Measurements from ENCODE around the gene DAB1.

DNA sequence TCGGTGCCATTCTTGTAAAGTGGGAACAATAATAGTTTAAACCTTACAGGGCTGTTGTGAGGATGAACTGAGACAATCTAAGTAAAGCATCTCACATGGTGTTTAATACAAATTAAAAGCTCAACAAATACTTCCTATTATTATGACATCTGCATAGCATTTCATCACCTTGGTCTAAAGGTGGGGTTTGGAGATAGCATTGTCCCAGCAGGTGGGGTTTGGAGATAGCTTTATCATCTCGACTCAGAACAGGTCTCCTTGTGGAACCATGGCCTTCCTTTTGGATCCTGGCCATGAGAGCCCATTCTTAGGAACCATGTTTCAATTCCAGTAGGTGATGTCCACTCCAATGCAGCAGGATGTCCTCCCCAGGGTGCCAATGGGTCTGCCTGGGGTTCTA is 437.5 kb downstream of the DAB1 start:
- TF ChIP-seq YY1 (IDR thresholded peaks at IDR 0.05; ENCODE audit: insufficient read depth, insufficient read length) (no peak), ZNF274 (IDR thresholded peaks at IDR 0.05; ENCODE audit: low read depth, low read length) (no peak)
